GM21576 (cell line): ENCODE results near the gene IQCC.

Source experiments
- ATAC-seq: cut with Tn5 transposase; IDR thresholded peaks from one replicate; pipeline ENCODE4 v1.9.1; 2021; ENCODE audit warnings: mild to moderate bottlenecking, moderate library complexity; ENCODE audit not compliant: unreplicated experiment

IQCC gene

GRCh38 chr1:32221980-32222755 is 16.7 kb downstream of the IQCC start, which contains the start of the genes EIF3I and TMEM234:
Gene EIF3I (plus strand): TSS chr1:32222407. CDS start chr1:32222442, 35 bp downstream.
Gene TMEM234 (minus strand): TSS chr1:32222353. CDS start chr1:32222322, 31 bp downstream.
- ATAC-seq: peak; percentile 94

- no peak for ATAC-seq
Observed at GRCh38 chr1:32223683-32224082, 18.2 kb downstream of the IQCC start.

- no peak for ATAC-seq
Observed at GRCh38 chr1:32224285-32224684, 18.8 kb downstream of the IQCC start.

- ATAC-seq: no peak
Observed at GRCh38 chr1:32228771-32229170, 23.3 kb downstream of the IQCC start.

- ATAC-seq: no peak
Observed at GRCh38 chr1:32231843-32232432, 26.5 kb downstream of the IQCC start.

- no peak for ATAC-seq
Observed at GRCh38 chr1:32232558-32233304, 27.3 kb downstream of the IQCC start.

- ATAC-seq: no peak
Observed at GRCh38 chr1:32234792-32235191, 29.3 kb downstream of the IQCC start.

GRCh38 chr1:32239337-32239736 is 33.9 kb downstream of the IQCC start:
- ATAC-seq: no peak

GRCh38 chr1:32239790-32240139 is 34.3 kb downstream of the IQCC start:
- no peak for ATAC-seq

GRCh38 chr1:32240140-32240951 is 34.9 kb downstream of the IQCC start:
- ATAC-seq: no peak

GRCh38 chr1:32241001-32241763 is 35.7 kb downstream of the IQCC start:
- no peak for ATAC-seq

- ATAC-seq: no peak
Observed at GRCh38 chr1:32242341-32242851, 36.9 kb downstream of the IQCC start.

GRCh38 chr1:32246888-32247273 is 41.4 kb downstream of the IQCC start, which contains the start of gene FAM167B:
Gene FAM167B (plus strand): TSS chr1:32247222. CDS start chr1:32247422, 200 bp downstream.
- no peak for ATAC-seq

GRCh38 chr1:32247452-32247851 is 42.0 kb downstream of the IQCC start:
- no peak for ATAC-seq

GRCh38 chr1:32247983-32248889 is 42.8 kb downstream of the IQCC start:
- peak; percentile 30 for ATAC-seq

- peak; percentile 49 for ATAC-seq
Observed at GRCh38 chr1:32249831-32250525, 44.5 kb downstream of the IQCC start.

GRCh38 chr1:32250893-32251716 is 45.6 kb downstream of the IQCC start, which contains the start of gene LCK:
Gene LCK (plus strand): TSS chr1:32251265. CDS start chr1:32274330, 23,065 bp downstream.
- no peak for ATAC-seq
